GM18502 (cell line): ENCODE results near the gene TMEM253.

Experiments used
- ATAC-seq: cut with Tn5 transposase; IDR thresholded peaks from one replicate; pipeline ENCODE4 v1.9.1; 2021; ENCODE audit warnings: mild to moderate bottlenecking; ENCODE audit not compliant: unreplicated experiment, poor library complexity

TMEM253 gene

DNA sequence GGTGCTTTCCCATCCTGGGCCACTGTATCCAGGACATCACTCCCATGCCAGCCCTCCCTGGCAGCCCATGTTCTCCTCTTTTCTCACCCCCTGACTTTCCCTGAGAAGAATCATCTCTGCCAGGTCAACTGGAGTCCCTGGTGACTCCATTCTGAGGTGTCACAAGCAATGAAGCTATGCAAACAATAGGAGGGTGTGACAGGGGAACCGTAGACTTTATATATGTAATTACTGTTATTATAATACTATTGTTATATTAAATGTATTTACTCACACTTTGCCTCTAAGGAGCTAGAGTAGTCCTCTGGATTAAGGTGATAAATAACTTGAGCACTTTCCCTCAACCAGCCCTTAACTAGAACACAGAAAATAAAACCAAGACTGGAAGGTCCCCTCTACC, 11.6 kb upstream of the TMEM253 start:
- ATAC-seq: no peak

- no peak for ATAC-seq
These were observed 11.0 kb upstream of the TMEM253 start for GRCh38 chr14:21089877-21090193.

DNA sequence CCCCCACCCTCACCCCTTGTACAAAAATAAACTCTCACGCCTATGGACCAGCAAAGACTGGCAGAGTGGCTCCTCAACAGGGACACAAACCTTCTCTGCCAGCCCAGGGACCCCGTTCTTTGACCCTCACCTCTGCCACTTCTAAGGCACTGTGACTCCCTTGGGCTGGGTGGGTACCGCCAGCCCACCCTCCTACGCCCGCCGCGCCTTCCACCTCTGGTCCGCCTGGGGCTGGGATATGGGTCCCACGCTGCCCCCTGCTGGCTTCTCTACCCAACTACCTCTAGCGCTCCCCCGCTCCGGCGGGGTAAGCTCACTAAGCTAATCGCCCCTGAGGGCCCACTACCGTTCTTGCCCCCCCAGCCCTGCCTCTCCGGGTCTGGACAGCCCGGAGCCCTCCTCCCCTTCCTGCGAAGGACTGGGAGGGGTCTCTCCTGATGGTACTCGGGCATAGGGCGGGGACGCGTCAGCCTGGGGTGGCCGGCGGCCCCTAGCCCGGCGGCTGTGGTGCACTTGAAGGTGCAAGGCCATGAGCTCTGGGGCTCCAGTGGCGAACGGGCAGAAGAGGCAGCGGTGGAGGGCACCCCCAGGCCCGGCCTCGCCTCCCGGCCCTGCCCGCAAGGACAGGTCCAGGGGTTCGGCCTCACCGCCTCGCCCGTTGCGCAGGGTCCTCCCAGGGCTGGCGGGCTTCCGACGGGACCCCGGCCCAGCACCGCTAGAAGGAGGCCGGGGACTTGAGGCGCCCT, 10.5 kb upstream of the TMEM253 start:
- ATAC-seq: no peak

- no peak for ATAC-seq
These were observed 9.8 kb upstream of the TMEM253 start for GRCh38 chr14:21090940-21091663.

- no peak for ATAC-seq
These were observed 9.0 kb upstream of the TMEM253 start for GRCh38 chr14:21091821-21092272.

- peak; percentile 92 for ATAC-seq
These were observed 8.4 kb upstream of the TMEM253 start for GRCh38 chr14:21092273-21093011.

DNA sequence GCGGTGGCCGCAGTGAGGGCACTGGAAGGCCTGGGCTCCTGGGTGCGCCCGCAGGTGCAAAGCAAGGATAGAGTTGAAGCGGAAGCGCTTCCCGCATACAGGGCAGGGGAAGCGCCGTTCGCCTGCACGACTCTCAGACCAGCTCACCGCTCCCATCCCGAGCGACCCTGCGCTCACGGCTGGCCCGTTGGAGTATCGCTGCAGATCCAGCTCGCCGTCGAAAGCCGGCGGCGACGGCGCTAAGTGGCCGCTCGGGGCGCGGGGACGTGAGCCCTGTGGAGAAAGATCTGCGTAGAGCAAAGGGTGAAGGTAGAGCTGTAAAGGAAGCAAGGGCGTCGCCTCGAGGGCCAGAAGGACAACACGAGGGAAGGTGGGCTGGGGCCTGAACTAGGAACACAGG, 7.8 kb upstream of the TMEM253 start:
- ATAC-seq: no peak

GRCh38 chr14:21093769-21094681, 6.8 kb upstream of the TMEM253 start:
- ATAC-seq: no peak

GRCh38 chr14:21095430-21096205, 5.2 kb upstream of the TMEM253 start:
- ATAC-seq: no peak

- ATAC-seq: no peak
These were observed 4.4 kb upstream of the TMEM253 start for GRCh38 chr14:21096438-21096837.

GRCh38 chr14:21096978-21097635, 3.8 kb upstream of the TMEM253 start:
- no peak for ATAC-seq

DNA sequence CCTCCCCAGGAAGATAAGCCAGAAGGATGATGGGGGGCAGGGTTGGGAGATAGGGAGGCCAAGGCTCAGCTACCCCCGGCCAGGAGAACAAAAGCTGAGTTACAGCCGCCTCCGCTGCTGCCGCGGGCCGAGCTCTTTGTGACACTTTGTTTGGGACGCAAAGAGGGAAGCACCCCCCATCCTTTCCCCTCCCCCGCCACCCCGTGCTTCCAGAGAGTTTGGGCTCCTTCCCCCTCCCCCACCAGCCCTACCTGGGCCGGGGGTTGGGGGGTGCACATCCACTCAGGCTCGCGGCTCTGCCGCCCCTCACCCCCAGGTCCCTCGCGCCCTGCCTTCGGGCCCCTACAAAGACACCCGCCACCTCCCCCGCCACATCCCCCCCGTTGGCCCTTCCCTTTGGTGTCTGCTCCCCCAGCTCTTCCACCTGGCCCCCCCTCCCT, 3.2 kb upstream of the TMEM253 start:
- ATAC-seq: no peak

DNA sequence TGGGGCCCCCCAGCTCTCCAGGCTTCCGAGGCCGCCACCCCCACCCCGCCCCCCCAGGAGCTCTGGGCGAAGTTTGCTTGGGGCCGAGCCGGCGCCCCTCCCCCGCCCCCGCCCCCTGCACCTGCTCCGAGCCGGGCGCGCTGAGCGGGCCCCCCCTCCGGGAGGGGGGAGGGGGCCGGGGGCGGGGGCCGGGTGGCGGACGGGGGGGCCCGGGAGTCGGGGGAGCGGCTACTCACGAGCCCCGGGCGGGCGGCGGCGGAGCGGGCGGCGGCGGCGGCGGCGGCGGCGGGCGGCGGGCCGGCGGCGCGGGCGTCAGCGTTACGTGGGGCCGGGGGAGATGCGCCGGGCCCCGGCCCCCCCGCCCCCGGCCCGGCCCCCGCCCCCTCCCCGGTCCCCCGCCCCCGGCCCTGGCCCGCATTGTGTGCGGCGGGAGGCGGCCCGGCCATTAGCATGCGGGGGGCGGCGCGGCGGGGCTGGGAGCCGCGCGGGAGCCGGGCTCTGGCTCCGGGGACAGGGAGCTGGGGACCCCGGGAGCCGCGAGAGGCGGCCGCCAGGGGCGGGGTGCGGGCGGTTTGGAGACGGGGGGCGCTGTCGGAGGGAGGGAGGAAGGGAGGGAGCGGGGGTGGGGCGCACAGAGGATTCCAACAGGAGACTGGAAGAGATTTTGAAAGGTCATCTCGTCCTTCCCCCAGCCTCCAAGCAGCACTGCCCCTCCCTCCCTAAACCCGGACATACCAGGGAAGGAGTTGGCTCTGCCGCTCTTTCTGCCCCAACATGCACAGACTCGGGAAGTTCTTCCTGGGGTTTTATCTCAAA, 2.6 kb upstream of the TMEM253 start, which contains the start of gene ZNF219:
ZNF219 (minus strand) TSS at position 580 of the 816 bp plus-strand sequence. CDS start 5,064 bp downstream, outside the sequence.
- no peak for ATAC-seq

GRCh38 chr14:21098892-21099595, 1.8 kb upstream of the TMEM253 start:
- no peak for ATAC-seq

DNA sequence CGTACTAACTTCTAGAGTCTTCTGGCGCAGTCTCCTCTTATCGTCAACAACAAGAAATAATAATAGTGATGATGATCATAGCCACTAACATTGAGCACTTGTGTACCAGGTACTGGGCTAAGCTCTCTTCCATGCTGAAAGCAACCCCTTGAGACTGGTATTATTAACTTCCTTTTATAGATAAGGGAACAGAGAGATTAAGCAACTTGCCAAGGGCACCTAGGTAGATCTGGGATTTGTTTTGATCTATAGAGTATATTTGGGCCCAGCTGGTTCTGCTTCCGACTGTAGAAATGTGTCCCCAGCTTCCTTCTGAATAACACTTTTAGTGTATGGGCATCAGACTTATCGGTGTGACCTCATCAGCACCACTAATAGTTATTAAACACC, 1.3 kb upstream of the TMEM253 start:
- no peak for ATAC-seq

GRCh38 chr14:21101802-21102413, 1.0 kb downstream of the TMEM253 start:
- ATAC-seq: no peak
